ENCODE data around the gene UBE2E2.

UBE2E2 gene

DNA sequence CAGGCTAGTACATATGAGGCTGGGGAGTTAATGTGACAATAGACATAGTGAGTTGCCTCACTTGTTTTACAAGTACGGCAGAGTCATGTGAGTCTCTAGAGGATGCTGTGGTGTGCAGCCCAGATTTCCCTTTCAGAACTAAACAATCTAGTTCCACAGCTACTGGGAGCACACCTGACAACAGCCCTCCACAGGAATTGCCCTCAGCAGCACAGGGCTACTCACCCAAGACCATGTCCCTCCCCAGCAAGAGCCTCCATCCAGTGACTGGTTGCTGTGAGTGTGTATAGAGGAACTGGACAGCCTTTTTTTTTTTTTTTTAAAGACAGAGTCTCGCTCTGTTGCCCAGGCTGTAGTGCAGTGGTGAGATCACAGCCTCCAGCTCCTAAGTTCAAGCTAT is 40.2 kb upstream of the UBE2E2 start:
- Histone ChIP-seq H3K79me2 (ENCODE audit: control insufficient read depth, low read length) (no peaks in the 10 kb centered on the region), H3K4me2 (ENCODE audit: low read length) (0 out of 2 replicates have a peak overlapping the region, but pooled peaks have one; percentile 0), H3F3A (ENCODE audit: control insufficient read depth, insufficient read depth) (no peaks in the 10 kb centered on the region), H3K4me1 (ENCODE audit: control insufficient read depth, low read length) (peaks cover 13% of the 10 kb centered on the region), H3K27me3 (ENCODE audit: control insufficient read depth, low read length) (peaks cover 17% of the 10 kb centered on the region), H3K4me3 (ENCODE audit: low read length) (no peak overlapping the region), H3K9me2 (replicated peaks; ENCODE audit: control insufficient read depth, low read length) (no peaks in the 10 kb centered on the region), H3K27ac (ENCODE audit: low read depth, low read length) (no peak overlapping the region), H3K36me3 (ENCODE audit: control insufficient read depth, low read length) (no peaks in the 10 kb centered on the region), H4K20me1 (ENCODE audit: control insufficient read depth, insufficient read depth, low read depth, low read length) (no peaks in the 10 kb centered on the region), H3K9me3 (ENCODE audit: control insufficient read depth, insufficient read depth, low read length) (no peaks in the 10 kb centered on the region)
- TF ChIP-seq EZH2phosphoT487 (IDR thresholded peaks at IDR 0.05; ENCODE audit: borderline replicate concordance, low read length): no peak
- TF ChIP-seq, protein P1, sequence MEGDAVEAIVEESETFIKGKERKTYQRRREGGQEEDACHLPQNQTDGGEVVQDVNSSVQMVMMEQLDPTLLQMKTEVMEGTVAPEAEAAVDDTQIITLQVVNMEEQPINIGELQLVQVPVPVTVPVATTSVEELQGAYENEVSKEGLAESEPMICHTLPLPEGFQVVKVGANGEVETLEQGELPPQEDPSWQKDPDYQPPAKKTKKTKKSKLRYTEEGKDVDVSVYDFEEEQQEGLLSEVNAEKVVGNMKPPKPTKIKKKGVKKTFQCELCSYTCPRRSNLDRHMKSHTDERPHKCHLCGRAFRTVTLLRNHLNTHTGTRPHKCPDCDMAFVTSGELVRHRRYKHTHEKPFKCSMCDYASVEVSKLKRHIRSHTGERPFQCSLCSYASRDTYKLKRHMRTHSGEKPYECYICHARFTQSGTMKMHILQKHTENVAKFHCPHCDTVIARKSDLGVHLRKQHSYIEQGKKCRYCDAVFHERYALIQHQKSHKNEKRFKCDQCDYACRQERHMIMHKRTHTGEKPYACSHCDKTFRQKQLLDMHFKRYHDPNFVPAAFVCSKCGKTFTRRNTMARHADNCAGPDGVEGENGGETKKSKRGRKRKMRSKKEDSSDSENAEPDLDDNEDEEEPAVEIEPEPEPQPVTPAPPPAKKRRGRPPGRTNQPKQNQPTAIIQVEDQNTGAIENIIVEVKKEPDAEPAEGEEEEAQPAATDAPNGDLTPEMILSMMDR (IDR thresholded peaks at IDR 0.05; ENCODE audit: low read depth, low read length, poor library complexity, severe bottlenecking): no peak

DNA sequence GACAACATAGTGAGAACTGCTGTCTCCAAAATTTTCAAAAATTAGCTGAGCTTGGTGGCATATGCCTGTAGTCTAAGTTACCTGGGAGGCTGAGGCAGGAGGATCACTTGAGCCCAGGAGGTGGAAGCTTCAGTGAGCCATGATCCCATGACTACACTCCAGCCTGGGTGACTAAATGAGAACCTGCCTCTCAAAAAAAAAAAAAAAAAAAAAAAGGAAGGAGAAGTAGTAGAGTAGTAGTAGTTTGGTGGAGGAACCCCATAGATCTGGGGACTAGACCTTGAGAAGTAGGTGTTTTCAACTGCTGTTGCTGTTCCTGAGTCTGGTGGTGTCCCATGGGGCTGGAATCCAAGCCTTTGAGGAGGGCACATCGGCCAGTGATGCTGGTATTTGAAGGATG is 38.4 kb upstream of the UBE2E2 start:
- TF ChIP-seq, protein P1 (IDR thresholded peaks at IDR 0.05; ENCODE audit: low read depth, low read length, poor library complexity, severe bottlenecking): no peak
- TF ChIP-seq EZH2phosphoT487 (IDR thresholded peaks at IDR 0.05; ENCODE audit: borderline replicate concordance, low read length): no peak
- H4K20me1 ChIP-seq (ENCODE audit: control insufficient read depth, insufficient read depth, low read depth, low read length): no peaks in the 10 kb centered on the region
- H3F3A ChIP-seq (ENCODE audit: control insufficient read depth, insufficient read depth): no peaks in the 10 kb centered on the region
- peaks cover 22% of the 10 kb centered on the region for H3K27me3 ChIP-seq (ENCODE audit: control insufficient read depth, low read length)
- no peak overlapping the region for H3K4me3 ChIP-seq (ENCODE audit: low read length)
- H3K27ac ChIP-seq (ENCODE audit: low read depth, low read length): no peak overlapping the region
- H3K36me3 ChIP-seq (ENCODE audit: control insufficient read depth, low read length): no peaks in the 10 kb centered on the region
- H3K9me2 ChIP-seq (replicated peaks; ENCODE audit: control insufficient read depth, low read length): no peaks in the 10 kb centered on the region
- H3K9me3 ChIP-seq (ENCODE audit: control insufficient read depth, insufficient read depth, low read length): no peaks in the 10 kb centered on the region
- H3K79me2 ChIP-seq (ENCODE audit: control insufficient read depth, low read length): no peaks in the 10 kb centered on the region
- no peak overlapping the region for H3K4me2 ChIP-seq (ENCODE audit: low read length)
- peaks cover 13% of the 10 kb centered on the region for H3K4me1 ChIP-seq (ENCODE audit: control insufficient read depth, low read length)

DNA sequence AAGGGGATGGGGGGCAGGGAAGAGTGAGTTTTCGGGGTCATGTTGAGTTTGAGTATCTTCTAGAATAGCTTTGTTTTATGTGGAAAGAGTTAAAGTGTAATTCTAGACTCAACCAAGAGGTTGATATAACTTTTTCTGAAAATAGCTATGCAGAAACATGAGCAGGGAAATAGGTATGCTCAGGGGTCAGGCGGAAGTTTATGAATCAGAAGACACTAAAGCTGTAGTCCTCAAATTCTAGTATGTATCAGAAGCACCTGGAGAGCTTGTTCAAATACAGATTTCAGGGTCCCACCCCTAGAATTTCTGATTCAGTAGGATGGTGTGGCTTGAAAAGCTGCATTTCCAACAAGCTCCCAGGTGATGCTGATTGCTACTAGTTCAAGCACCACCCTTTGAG is 37.6 kb upstream of the UBE2E2 start:
- H3K9me2 ChIP-seq (replicated peaks; ENCODE audit: control insufficient read depth, low read length): no peaks in the 10 kb centered on the region
- peaks cover 13% of the 10 kb centered on the region for H3K4me1 ChIP-seq (ENCODE audit: control insufficient read depth, low read length)
- no peaks in the 10 kb centered on the region for H4K20me1 ChIP-seq (ENCODE audit: control insufficient read depth, insufficient read depth, low read depth, low read length)
- no peaks in the 10 kb centered on the region for H3K9me3 ChIP-seq (ENCODE audit: control insufficient read depth, insufficient read depth, low read length)
- no peaks in the 10 kb centered on the region for H3K36me3 ChIP-seq (ENCODE audit: control insufficient read depth, low read length)
- no peaks in the 10 kb centered on the region for H3K79me2 ChIP-seq (ENCODE audit: control insufficient read depth, low read length)
- no peak overlapping the region for H3K27ac ChIP-seq (ENCODE audit: low read depth, low read length)
- H3K27me3 ChIP-seq (ENCODE audit: control insufficient read depth, low read length): peaks cover 22% of the 10 kb centered on the region
- H3K4me2 ChIP-seq (ENCODE audit: low read length): no peak overlapping the region
- no peak overlapping the region for H3K4me3 ChIP-seq (ENCODE audit: low read length)
- no peaks in the 10 kb centered on the region for H3F3A ChIP-seq (ENCODE audit: control insufficient read depth, insufficient read depth)
- TF ChIP-seq EZH2phosphoT487 (IDR thresholded peaks at IDR 0.05; ENCODE audit: borderline replicate concordance, low read length): no peak
- TF ChIP-seq, protein P1 (IDR thresholded peaks at IDR 0.05; ENCODE audit: low read depth, low read length, poor library complexity, severe bottlenecking): no peak
